ENCODE results near the gene CSTF2T.

GRCh38 chr10:51696251-51696650, 3.1 kb downstream of the CSTF2T start:
- no peak for TF ChIP-seq CTCF (IDR thresholded peaks at IDR 0.05)
- no peak for TF ChIP-seq POLR2A (IDR thresholded peaks at IDR 0.05)
